Ascending aorta (tissue), 2 donors: ENCODE data around the gene TMEM132C. TPM values are rescaled to one million over a fixed set of nuclear protein-coding genes. Genes with fewer than 3 reads are reported as not detected.

Experiments used
- DNase-seq, 2 donors: peaks; one replicate each; pipeline ENCODE4 v3.0.0-alpha.2; 2019; ENCODE audit warnings: low spot score in 2 of 2
- H3K27ac ChIP-seq, 2 donors: fragments of 200-600 bp; sonication (generic); one replicate each; pipeline ENCODE4 v1.5.1; 2016 to 2017; ENCODE audit warnings: mild to moderate bottlenecking in 1 of 2
- H3K27me3 ChIP-seq: fragments of 200-600 bp; sonication (generic); one replicate; pipeline ENCODE4 v1.5.1; 2017
- H3K36me3 ChIP-seq, 2 donors: fragments of 200-600 bp; sonication (generic); one replicate each; pipeline ENCODE4 v1.5.1; 2016
- H3K4me1 ChIP-seq, 2 donors: fragments of 200-600 bp; sonication (generic); one replicate each; pipeline ENCODE4 v1.5.1; 2016 to 2017; ENCODE audit warnings: mild to moderate bottlenecking in 1 of 2
- H3K4me3 ChIP-seq, 2 donors: fragments of 200-600 bp; sonication (generic); one replicate each; pipeline ENCODE4 v1.5.1; 2016 to 2017; ENCODE audit warnings: mild to moderate bottlenecking in 1 of 2
- H3K9me3 ChIP-seq, 2 donors: fragments of 200-600 bp; sonication (generic); one replicate each; pipeline ENCODE4 v1.5.1; 2016
- intact Hi-C: fragments of 100-400 bp; cut with DNase I; formaldehyde crosslinking; loops from one replicate; pipeline ENCODE4 v1.15.1; 2023
- total RNA-seq: library from RNA; depleted of rRNA; stranded (reverse); fragments of >200 nt; gene quantifications from one replicate; pipeline ENCODE4 v1.1.0, GENCODE V29; 2016
- TF ChIP-seq, protein P1 (sequence below), 3 experiments: fragments of 200-600 bp in 2 of 3; fragments of 450-650 bp in 1 of 3; sonication (generic) in 2 of 3; IDR thresholded peaks; one replicate each; pipeline ENCODE4 v1.5.1; 2016 to 2019; ENCODE audit warnings: antibody characterized with exemption in 3 of 3, mild to moderate bottlenecking in 1 of 3, moderate library complexity in 1 of 3

Gene TMEM132C
- total RNA-seq, 1 donor from 2014 or later, result 0.96 TPM

DNA sequence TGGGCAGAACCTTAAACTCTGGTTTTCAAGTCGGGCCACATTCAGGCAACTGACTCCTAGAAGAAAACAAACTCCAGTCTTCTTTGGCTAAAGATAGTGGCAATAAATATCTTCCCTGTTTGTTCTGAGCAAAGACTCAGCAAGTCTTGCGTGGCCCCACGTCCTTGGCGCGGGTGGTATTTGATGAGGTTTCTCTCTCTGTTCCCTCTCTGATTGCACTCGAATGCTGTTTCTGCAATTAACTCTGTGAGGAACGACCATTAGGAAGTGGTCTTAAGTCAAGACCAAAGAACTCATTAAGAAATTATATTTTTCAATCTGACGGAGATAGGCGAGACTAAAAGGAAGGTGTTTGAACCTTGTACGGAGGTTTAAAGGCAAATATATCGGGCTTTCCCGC, 177.6 kb downstream of the TMEM132C start:
- Histone ChIP-seq H3K36me3 (no peaks in the 10 kb centered on the region), H3K9me3 (no peaks in the 10 kb centered on the region), H3K27me3 (no peaks in the 10 kb centered on the region), H3K27ac (no peak overlapping the region), H3K4me1 (no peaks in the 10 kb centered on the region), H3K4me3 (no peak overlapping the region)
- intact Hi-C loops, result no loop called here
- no peak for DNase-seq
- TF ChIP-seq, protein P1, sequence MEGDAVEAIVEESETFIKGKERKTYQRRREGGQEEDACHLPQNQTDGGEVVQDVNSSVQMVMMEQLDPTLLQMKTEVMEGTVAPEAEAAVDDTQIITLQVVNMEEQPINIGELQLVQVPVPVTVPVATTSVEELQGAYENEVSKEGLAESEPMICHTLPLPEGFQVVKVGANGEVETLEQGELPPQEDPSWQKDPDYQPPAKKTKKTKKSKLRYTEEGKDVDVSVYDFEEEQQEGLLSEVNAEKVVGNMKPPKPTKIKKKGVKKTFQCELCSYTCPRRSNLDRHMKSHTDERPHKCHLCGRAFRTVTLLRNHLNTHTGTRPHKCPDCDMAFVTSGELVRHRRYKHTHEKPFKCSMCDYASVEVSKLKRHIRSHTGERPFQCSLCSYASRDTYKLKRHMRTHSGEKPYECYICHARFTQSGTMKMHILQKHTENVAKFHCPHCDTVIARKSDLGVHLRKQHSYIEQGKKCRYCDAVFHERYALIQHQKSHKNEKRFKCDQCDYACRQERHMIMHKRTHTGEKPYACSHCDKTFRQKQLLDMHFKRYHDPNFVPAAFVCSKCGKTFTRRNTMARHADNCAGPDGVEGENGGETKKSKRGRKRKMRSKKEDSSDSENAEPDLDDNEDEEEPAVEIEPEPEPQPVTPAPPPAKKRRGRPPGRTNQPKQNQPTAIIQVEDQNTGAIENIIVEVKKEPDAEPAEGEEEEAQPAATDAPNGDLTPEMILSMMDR (IDR thresholded peaks at IDR 0.05), result no peak

DNA sequence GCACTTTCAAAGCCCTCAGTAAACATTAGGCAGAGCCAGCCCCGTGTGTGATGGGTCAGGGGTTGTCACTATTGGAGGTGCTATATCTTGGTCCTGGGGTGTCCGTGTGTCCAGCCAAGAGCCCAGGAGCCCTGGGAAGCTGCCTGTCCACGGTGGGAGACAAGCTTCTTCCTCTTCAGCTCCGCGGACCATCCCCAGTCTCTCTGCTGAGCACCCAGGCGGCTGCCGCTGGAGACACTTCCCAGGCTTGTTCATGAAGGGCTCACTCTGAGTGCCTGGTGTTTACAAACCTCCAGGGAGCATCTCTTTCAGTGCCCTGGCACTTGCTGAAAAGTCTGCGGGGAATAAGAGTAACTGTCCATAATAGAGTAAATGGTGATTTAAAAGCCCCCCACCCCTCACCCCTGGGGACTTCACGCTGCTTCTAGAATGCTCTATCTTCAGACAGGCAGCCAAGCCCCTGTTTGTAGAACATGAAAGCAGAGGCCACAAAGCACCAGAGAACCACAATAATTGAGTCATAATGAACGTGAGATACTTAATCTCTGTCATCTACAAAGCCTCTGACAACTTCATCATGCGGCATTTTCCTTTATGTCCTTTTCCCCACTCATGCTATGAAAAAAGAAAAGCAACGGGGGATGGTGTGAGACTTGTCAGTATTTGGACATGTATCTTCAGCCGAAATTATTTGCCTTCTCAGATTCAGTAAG, 178.6 kb downstream of the TMEM132C start:
- H3K36me3 ChIP-seq, result no peaks in the 10 kb centered on the region
- TF ChIP-seq, protein P1 (IDR thresholded peaks at IDR 0.05), result no peak
- H3K4me3 ChIP-seq, result no peak overlapping the region
- no peak overlapping the region for H3K27ac ChIP-seq
- no peaks in the 10 kb centered on the region for H3K27me3 ChIP-seq
- no peaks in the 10 kb centered on the region for H3K9me3 ChIP-seq
- intact Hi-C loops, result no loop called here
- no peak for DNase-seq
- H3K4me1 ChIP-seq, result no peaks in the 10 kb centered on the region

DNA sequence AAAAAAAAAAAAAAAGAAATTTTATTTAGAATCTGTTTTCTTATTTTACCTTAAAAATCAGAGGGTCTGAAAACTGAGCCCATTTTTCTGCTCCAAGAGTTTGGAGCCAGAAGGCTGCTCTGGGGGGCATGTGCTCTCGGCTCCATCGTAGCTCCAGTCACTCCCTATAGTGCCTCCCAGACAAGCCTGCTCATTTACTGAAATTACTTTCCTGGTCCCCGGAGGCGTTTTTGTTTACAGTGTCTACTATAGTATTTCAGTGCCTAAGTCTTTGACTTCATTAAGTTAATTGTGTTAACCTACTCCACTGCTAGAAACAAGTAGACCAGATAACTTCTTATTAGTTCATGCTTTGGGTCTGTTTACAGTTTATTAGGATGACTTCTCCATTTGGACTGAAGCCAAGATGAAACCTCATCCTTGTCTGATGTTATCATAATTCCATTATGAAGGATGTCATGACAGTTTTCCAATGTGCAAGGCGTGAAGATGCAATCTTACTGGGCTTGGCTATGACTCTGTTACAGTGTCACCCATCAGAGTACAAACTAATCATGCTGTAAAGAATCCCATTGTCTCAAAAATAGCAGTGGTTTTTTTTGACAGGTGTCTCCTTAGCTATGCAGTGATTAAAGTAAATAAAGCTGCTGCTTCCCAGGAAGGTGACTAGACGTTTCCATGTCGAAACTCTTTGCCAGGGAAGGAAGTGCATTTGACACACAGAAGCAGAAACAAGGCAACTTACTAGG, 182.3 kb downstream of the TMEM132C start:
- Histone ChIP-seq H3K27ac (no peak overlapping the region), H3K4me1 (no peaks in the 10 kb centered on the region), H3K4me3 (no peak overlapping the region), H3K36me3 (no peaks in the 10 kb centered on the region), H3K9me3 (no peaks in the 10 kb centered on the region), H3K27me3 (no peaks in the 10 kb centered on the region)
- DNase-seq, result no peak
- intact Hi-C loops, result no loop called here
- TF ChIP-seq, protein P1 (IDR thresholded peaks at IDR 0.05), result no peak

DNA sequence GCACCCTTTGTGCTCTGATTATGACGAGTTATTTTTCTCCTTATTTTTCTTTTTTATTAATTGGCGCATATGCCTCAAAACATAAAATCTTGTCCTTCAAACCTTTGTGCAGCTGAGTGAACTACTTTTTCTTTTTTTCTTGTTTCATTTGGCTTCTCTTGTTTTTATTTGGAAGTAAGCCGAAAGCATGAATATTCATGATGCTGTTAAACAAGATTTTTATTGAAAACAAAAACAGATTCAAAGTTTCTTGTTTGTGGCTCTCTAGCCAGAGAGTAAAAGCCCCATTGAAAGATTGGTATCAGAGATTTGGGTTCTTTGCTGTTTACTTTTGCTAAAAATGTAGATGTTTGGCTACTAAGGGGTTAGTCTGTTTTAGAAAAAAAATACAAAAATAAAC, 183.8 kb downstream of the TMEM132C start:
- no peaks in the 10 kb centered on the region for H3K4me1 ChIP-seq
- DNase-seq, result no peak
- H3K27ac ChIP-seq, result no peak overlapping the region
- TF ChIP-seq, protein P1 (IDR thresholded peaks at IDR 0.05), result no peak
- no peaks in the 10 kb centered on the region for H3K9me3 ChIP-seq
- intact Hi-C loops, result no loop called here
- no peaks in the 10 kb centered on the region for H3K27me3 ChIP-seq
- H3K4me3 ChIP-seq, result no peak overlapping the region
- H3K36me3 ChIP-seq, result no peaks in the 10 kb centered on the region

DNA sequence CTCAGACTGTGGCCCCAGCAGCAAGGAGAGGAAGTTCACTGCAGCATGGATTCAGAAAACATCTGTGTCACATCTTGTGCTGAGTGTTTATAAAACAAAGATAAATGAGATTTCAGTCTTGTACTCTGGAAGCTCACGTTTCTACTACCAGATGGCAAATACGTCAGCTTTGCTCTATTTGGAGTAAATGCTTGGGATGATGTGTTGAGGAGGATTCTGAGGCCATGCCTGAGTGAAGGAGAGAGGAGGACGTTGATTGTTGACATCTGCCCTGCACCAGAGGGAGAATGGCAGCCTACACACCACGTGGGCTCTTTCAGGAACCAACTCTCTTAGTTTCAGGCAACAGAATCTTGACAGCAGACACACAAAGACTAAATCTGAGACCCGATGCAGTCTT, 188.9 kb downstream of the TMEM132C start:
- intact Hi-C loops, result no loop called here
- Histone ChIP-seq H3K4me3 (no peak overlapping the region), H3K4me1 (no peaks in the 10 kb centered on the region), H3K9me3 (no peaks in the 10 kb centered on the region), H3K36me3 (no peaks in the 10 kb centered on the region), H3K27me3 (no peaks in the 10 kb centered on the region), H3K27ac (no peak overlapping the region)
- DNase-seq, result no peak
- TF ChIP-seq, protein P1 (IDR thresholded peaks at IDR 0.05), result no peak
